GM23338 (cell line): ENCODE data around the gene UBXN2A. TPM values are rescaled to one million over a fixed set of nuclear protein-coding genes. Genes with fewer than 3 reads are reported as not detected.

Experiments used
- ATAC-seq: fragments of 200-7000 bp; cut with Tn5 transposase; 3 replicates; pipeline ENCODE4 v1.9.1; 2020
- DNase-seq: peaks from one replicate; pipeline ENCODE4 v3.0.0-alpha.2; 2015; ENCODE audit warnings: low spot score
- H2AFZ ChIP-seq: fragments of 200-600 bp; sonication (generic); 2 replicates; pipeline ENCODE4 v1.8.0; 2016; ENCODE audit warnings: antibody characterized with exemption, mild to moderate bottlenecking, moderate library complexity
- H3F3A ChIP-seq: fragments of 200-600 bp; sonication (generic); replicated peaks from 2 replicates; pipeline ENCODE4 v1.8.0; 2017; ENCODE audit warnings: antibody characterized with exemption, mixed run types, low read depth
- H3K27ac ChIP-seq: fragments of 200-600 bp; sonication (generic); 2 replicates; pipeline ENCODE4 v1.6.1; 2016; ENCODE audit warnings: low read depth
- H3K27me3 ChIP-seq: fragments of 200-600 bp; sonication (generic); 2 replicates; pipeline ENCODE4 v1.8.0; 2016; ENCODE audit warnings: mild to moderate bottlenecking, mixed run types, moderate library complexity; ENCODE audit not compliant: insufficient read depth
- H3K36me3 ChIP-seq: fragments of 200-600 bp; sonication (generic); 2 replicates; pipeline ENCODE4 v1.8.0; 2016; ENCODE audit warnings: mild to moderate bottlenecking; ENCODE audit not compliant: insufficient read depth
- H3K4me1 ChIP-seq: fragments of 200-600 bp; sonication (generic); 2 replicates; pipeline ENCODE4 v1.8.0; 2016; ENCODE audit warnings: mild to moderate bottlenecking, moderate library complexity; ENCODE audit not compliant: insufficient read depth
- H3K4me2 ChIP-seq: fragments of 200-600 bp; sonication (generic); 2 replicates; pipeline ENCODE4 v1.7.1; 2017; ENCODE audit warnings: mixed run types
- H3K4me3 ChIP-seq: fragments of 200-600 bp; sonication (generic); 2 replicates; pipeline ENCODE4 v1.6.1; 2016; ENCODE audit warnings: mixed run types
- H3K79me2 ChIP-seq: fragments of 200-600 bp; sonication (generic); replicated peaks from 2 replicates; pipeline ENCODE4 v1.8.0; 2017; ENCODE audit warnings: mild to moderate bottlenecking; ENCODE audit not compliant: insufficient read depth
- H3K9me2 ChIP-seq: fragments of 200-600 bp; sonication (generic); 2 replicates; pipeline ENCODE4 v1.8.0; 2017; ENCODE audit not compliant: insufficient read depth
- H4K20me1 ChIP-seq: fragments of 200-600 bp; sonication (generic); replicated peaks from 2 replicates; pipeline ENCODE4 v1.8.0; 2017; ENCODE audit warnings: mild to moderate bottlenecking; ENCODE audit not compliant: insufficient read depth
- H3K27ac Mint-ChIP-seq: 2 replicates; pipeline ENCODE4 v1.8.0; 2020; ENCODE audit warnings: inconsistent platforms, mild to moderate bottlenecking, moderate library complexity, mixed read lengths
- H3K27me3 Mint-ChIP-seq: 3 replicates; pipeline ENCODE4 v1.8.0; 2022; ENCODE audit warnings: low read depth, mild to moderate bottlenecking, moderate library complexity, mixed read lengths, inconsistent platforms; ENCODE audit not compliant: insufficient read depth, poor library complexity
- H3K36me3 Mint-ChIP-seq: 3 replicates; pipeline ENCODE4 v1.8.0; 2021; ENCODE audit warnings: low read depth, mild to moderate bottlenecking, inconsistent platforms, moderate library complexity, mixed read lengths
- H3K4me1 Mint-ChIP-seq: 3 replicates; pipeline ENCODE4 v1.8.0; 2020; ENCODE audit warnings: mild to moderate bottlenecking, inconsistent platforms, mixed read lengths
- H3K4me3 Mint-ChIP-seq: 3 replicates; pipeline ENCODE4 v1.8.0; 2021; ENCODE audit warnings: moderate library complexity, mild to moderate bottlenecking, inconsistent platforms, mixed read lengths
- H3K9me3 Mint-ChIP-seq: 3 replicates; pipeline ENCODE4 v1.8.0; 2020; ENCODE audit warnings: moderate library complexity, mild to moderate bottlenecking, inconsistent platforms, mixed read lengths
- CREB1 ChIP-seq: fragments of 250-450 bp; sonication (Bioruptor Pico); IDR thresholded peaks from 2 replicates; pipeline ENCODE4 v1.5.0; 2020; ENCODE audit warnings: low read depth, mild to moderate bottlenecking, moderate library complexity
- JUNB ChIP-seq: IDR thresholded peaks from one replicate; pipeline ENCODE4 v1.6.1; 2016; ENCODE audit warnings: antibody characterized with exemption; ENCODE audit not compliant: unreplicated experiment
- NANOG ChIP-seq: IDR thresholded peaks from 2 replicates; pipeline ENCODE4 v1.6.1; 2016; ENCODE audit warnings: antibody characterized with exemption, borderline replicate concordance
- STAT1 ChIP-seq: IDR thresholded peaks from one replicate; pipeline ENCODE4 v1.6.1; 2016; ENCODE audit warnings: antibody characterized with exemption; ENCODE audit not compliant: unreplicated experiment
- polyA plus RNA-seq: library from polyadenylated mRNA; unstranded; fragments of >200 nt; fragmentation: Nextera tagmentation; extraction: Ambion mirVana; gene quantifications from 2 replicates; pipeline ENCODE4 v1.2.1, GENCODE V29; 2016
- total RNA-seq: library from RNA; depleted of rRNA; stranded (reverse); fragments of >200 nt; shearing (Covaris generic); gene quantifications from 2 replicates; pipeline ENCODE4 v1.2.3, GENCODE V29; 2014
- TF ChIP-seq, protein P1 (sequence below), 2 experiments: fragments of 200-600 bp in 1 of 2; sonication (generic) in 1 of 2; conservative IDR thresholded peaks; 2 replicates each; pipeline versions ENCODE4 v1.5.1 to v1.6.1; 2016 to 2017; ENCODE audit warnings: antibody characterized with exemption in 2 of 2, low read depth in 2 of 2, mild to moderate bottlenecking in 2 of 2, moderate library complexity in 1 of 2
- TF ChIP-seq, protein P2 (sequence below): fragments of 250-450 bp; sonication (Bioruptor Pico); IDR thresholded peaks from 2 replicates; pipeline ENCODE4 v1.5.0; 2020; ENCODE audit warnings: mild to moderate bottlenecking, moderate library complexity

Gene UBXN2A
- total and polyA plus RNA-seq, 2 experiments from 2014 or later = 11.5 to 12.1 TPM

DNA sequence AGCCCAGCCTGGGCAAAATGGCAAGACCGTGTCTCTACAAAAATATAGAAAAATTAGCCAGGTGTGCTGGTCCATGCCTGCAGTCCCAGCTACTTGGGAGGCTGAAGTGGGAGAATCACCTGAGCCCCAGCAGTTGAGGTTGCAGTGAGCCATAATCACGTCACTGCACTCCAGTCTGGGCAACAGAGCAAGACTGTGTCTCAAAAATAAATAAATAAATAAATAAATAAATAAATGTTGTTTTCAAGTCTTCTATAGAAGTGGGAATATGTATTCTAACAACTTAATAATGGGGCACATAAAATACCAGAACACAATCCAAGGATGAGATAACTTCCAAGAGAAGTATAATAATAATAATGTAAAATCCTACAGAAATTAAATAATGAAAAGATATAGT is 37.2 kb upstream of the UBXN2A start:
- H3K36me3 Mint-ChIP-seq = peaks cover 3% of the 10 kb centered on the region; the same call in 1 of the 3 replicates
- H3K4me3 Mint-ChIP-seq = no peak overlapping the region
- H4K20me1 ChIP-seq = no peaks in the 10 kb centered on the region
- H3K27me3 ChIP-seq = no peaks in the 10 kb centered on the region
- peaks cover 10% of the 10 kb centered on the region; the same call in 2 of the 3 replicates for H3K4me1 Mint-ChIP-seq
- H3F3A ChIP-seq = no peaks in the 10 kb centered on the region
- TF ChIP-seq, protein P1, sequence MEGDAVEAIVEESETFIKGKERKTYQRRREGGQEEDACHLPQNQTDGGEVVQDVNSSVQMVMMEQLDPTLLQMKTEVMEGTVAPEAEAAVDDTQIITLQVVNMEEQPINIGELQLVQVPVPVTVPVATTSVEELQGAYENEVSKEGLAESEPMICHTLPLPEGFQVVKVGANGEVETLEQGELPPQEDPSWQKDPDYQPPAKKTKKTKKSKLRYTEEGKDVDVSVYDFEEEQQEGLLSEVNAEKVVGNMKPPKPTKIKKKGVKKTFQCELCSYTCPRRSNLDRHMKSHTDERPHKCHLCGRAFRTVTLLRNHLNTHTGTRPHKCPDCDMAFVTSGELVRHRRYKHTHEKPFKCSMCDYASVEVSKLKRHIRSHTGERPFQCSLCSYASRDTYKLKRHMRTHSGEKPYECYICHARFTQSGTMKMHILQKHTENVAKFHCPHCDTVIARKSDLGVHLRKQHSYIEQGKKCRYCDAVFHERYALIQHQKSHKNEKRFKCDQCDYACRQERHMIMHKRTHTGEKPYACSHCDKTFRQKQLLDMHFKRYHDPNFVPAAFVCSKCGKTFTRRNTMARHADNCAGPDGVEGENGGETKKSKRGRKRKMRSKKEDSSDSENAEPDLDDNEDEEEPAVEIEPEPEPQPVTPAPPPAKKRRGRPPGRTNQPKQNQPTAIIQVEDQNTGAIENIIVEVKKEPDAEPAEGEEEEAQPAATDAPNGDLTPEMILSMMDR (conservative IDR thresholded peaks at IDR 0.05; ENCODE audit: low read depth in 2 of 2) = no peak
- TF ChIP-seq JUNB (no peak), CREB1 (CRISPR knock-in tag) (no peak), NANOG (no peak), STAT1 (no peak)
- TF ChIP-seq, protein P2, sequence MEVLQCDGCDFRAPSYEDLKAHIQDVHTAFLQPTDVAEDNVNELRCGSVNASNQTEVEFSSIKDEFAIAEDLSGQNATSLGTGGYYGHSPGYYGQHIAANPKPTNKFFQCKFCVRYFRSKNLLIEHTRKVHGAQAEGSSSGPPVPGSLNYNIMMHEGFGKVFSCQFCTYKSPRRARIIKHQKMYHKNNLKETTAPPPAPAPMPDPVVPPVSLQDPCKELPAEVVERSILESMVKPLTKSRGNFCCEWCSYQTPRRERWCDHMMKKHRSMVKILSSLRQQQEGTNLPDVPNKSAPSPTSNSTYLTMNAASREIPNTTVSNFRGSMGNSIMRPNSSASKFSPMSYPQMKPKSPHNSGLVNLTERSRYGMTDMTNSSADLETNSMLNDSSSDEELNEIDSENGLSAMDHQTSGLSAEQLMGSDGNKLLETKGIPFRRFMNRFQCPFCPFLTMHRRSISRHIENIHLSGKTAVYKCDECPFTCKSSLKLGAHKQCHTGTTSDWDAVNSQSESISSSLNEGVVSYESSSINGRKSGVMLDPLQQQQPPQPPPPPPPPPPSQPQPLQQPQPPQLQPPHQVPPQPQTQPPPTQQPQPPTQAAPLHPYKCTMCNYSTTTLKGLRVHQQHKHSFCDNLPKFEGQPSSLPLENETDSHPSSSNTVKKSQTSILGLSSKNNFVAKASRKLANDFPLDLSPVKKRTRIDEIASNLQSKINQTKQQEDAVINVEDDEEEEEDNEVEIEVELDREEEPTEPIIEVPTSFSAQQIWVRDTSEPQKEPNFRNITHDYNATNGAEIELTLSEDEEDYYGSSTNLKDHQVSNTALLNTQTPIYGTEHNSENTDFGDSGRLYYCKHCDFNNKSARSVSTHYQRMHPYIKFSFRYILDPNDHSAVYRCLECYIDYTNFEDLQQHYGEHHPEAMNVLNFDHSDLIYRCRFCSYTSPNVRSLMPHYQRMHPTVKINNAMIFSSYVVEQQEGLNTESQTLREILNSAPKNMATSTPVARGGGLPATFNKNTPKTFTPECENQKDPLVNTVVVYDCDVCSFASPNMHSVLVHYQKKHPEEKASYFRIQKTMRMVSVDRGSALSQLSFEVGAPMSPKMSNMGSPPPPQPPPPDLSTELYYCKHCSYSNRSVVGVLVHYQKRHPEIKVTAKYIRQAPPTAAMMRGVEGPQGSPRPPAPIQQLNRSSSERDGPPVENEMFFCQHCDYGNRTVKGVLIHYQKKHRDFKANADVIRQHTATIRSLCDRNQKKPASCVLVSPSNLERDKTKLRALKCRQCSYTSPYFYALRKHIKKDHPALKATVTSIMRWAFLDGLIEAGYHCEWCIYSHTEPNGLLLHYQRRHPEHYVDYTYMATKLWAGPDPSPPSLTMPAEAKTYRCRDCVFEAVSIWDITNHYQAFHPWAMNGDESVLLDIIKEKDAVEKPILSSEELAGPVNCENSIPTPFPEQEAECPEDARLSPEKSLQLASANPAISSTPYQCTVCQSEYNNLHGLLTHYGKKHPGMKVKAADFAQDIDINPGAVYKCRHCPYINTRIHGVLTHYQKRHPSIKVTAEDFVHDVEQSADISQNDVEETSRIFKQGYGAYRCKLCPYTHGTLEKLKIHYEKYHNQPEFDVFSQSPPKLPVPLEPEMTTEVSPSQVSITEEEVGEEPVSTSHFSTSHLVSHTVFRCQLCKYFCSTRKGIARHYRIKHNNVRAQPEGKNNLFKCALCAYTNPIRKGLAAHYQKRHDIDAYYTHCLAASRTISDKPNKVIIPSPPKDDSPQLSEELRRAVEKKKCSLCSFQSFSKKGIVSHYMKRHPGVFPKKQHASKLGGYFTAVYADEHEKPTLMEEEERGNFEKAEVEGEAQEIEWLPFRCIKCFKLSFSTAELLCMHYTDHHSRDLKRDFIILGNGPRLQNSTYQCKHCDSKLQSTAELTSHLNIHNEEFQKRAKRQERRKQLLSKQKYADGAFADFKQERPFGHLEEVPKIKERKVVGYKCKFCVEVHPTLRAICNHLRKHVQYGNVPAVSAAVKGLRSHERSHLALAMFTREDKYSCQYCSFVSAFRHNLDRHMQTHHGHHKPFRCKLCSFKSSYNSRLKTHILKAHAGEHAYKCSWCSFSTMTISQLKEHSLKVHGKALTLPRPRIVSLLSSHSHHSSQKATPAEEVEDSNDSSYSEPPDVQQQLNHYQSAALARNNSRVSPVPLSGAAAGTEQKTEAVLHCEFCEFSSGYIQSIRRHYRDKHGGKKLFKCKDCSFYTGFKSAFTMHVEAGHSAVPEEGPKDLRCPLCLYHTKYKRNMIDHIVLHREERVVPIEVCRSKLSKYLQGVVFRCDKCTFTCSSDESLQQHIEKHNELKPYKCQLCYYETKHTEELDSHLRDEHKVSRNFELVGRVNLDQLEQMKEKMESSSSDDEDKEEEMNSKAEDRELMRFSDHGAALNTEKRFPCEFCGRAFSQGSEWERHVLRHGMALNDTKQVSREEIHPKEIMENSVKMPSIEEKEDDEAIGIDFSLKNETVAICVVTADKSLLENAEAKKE (CRISPR knock-in tag) = no peak
- H3K27ac ChIP-seq = no peak overlapping the region
- DNase-seq (no peak), ATAC-seq (no peak)
- no peak overlapping the region for H3K4me3 ChIP-seq
- H2AFZ ChIP-seq = no peak overlapping the region
- H3K4me1 ChIP-seq = no peaks in the 10 kb centered on the region
- H3K27ac Mint-ChIP-seq = no peak overlapping the region
- H3K79me2 ChIP-seq = peaks cover 92% of the 10 kb centered on the region
- no peaks in the 10 kb centered on the region; the same call in 2 of the 3 replicates for H3K9me3 Mint-ChIP-seq
- no peak overlapping the region for H3K4me2 ChIP-seq
- no peaks in the 10 kb centered on the region for H3K27me3 Mint-ChIP-seq
- H3K36me3 ChIP-seq = no peaks in the 10 kb centered on the region
- H3K9me2 ChIP-seq = no peaks in the 10 kb centered on the region; the same call in 1 of the 2 replicates
